ENCODE data around the gene ZNF41. TPM values are rescaled to one million over a fixed set of nuclear protein-coding genes. Genes with fewer than 3 reads are reported as not detected.

Gene ZNF41
- total RNA-seq: 10 to 100 TPM in 2 of 4 donors, 1 to 10 TPM in 2; 2.6 to 14.1 (median 9.2) TPM

DNA sequence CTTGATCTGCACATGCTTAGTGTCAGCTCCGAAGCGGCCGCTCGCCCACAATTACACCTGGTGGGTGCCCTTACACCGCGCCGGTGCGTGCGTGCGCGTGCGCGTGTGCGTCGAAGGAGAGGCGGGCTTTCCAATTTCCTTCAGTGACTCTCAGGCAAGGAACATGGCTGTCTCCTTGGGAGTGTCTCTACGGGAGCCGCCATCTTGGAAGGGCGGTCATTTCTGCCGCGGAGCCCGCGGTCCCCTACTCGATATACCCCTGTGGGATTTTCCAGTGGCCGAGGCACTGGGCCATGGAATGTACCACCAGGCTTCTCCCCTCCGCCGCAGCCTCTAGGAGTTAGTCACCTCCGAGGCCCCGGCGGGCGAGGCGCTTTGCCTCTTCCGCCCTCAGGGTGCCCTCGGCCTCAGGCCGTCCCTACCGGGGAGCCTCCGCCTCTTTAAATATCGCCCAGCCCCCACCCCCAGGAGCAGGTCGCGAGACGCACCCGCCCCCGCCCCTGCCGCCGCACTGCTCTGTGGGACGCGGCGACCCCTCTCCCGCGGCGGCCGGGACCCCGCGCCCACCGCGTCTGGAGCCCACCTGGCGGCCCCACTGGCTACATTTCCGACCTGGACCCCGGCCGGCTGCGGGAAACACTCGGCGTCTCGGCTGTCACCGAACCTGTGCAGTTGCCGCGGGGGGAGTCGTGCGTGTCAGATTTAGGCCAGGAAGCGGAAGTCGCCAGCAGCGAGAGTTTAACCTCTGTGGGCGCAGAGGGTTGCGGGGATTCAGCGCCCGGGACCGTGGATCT, at the start of gene ZNF41:
ZNF41 (minus strand) TSS at position 711 of the 794 bp plus-strand sequence. CDS start 15,741 bp downstream, outside the sequence.
- Histone ChIP-seq H3K36me3 (no peaks in the 10 kb centered on the region), H3K27ac (peak within 1 kb of the TSS; percentile 92 to 99 (median 96)), H3K4me1 (peaks cover 0 to 23% (median 0%) of the 10 kb centered on the region in 4 donors), H3K9me3 (no peaks in the 10 kb centered on the region), H3K27me3 (no peaks in the 10 kb centered on the region), H3K4me3 (peak within 1 kb of the TSS; percentile 63 to 92 (median 80))
- TF ChIP-seq POLR2A (IDR thresholded peaks at IDR 0.05) (peak; percentile 54), POLR2AphosphoS5 (IDR thresholded peaks at IDR 0.05) (peak; percentile 50 to 63 (median 56)), EP300 (IDR thresholded peaks at IDR 0.05; ENCODE audit: low read depth) (no peak)
- 35% methylated on average over 51 of the region's 77 CpGs; no CpG with 5 or more reads in 1 of the 2 donors for WGBS, 2 donors (ENCODE audit: low coverage in 1 of 2)
- peak; percentile 74 for DNase-seq
- in situ Hi-C loops (cut with MboI; ENCODE audit: low pct_ligation_motif_present in 1 of 4, low pct_unique_long_range_greater_than_20kb in 1 of 4, low sequenced_read_pairs in 3 of 4): no loop called here
- intact Hi-C loops (cut with DNase I; ENCODE audit: low total_unique reads): no loop called here

DNA sequence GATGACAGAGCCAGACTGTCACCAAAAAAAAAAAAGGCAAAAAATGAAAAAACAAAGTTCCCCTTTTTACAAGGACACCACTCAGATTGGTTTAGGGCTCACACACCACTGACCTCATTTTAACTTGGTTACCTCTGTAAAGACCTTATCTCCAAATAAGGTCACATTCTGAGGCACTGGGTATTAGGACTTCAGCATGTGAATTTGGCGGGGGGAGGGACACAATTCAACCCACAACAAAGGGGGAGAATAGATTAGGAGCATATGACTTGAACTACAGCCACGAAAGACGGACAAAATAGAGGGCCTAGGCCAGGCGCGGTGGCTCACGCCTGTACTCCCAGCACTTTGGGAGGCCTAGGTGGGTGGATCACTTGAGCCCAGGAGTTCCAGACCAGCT, 47.0 kb upstream of the ZNF41 start:
- no peak for DNase-seq
- in situ Hi-C loops (cut with MboI; ENCODE audit: low pct_ligation_motif_present in 1 of 4, low pct_unique_long_range_greater_than_20kb in 1 of 4, low sequenced_read_pairs in 3 of 4): loop anchor here in 2 of 4 donors (25.0 kb wide), 2 partner anchors 232 to 318 kb away; partner anchors contain the start of gene CDK16 (in 1 of the 2)

DNA sequence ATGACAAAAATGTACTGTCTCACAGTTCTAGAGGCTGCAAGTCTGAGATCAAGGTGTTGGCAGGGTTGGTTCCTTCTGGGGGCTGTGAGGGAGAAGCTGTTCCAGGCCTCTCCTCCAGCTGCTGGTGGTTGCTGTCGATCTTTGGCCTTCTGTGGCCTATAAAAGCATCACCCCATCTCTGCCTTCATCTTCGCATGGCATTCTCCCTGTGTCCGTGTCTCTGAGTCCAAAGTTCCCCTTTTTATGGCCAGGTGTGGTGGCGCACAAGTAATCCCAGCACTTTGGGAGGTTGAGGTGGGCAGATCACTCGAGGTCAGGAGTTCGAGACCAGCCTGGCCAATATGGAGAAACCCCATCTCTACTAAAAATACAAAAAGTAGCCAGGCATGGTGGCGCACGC, 46.5 kb upstream of the ZNF41 start:
- intact Hi-C loops (cut with DNase I; ENCODE audit: low total_unique reads) (loop anchor here (10.0 kb wide), 1 partner anchor 145 kb away; no protein-coding TSS in a partner anchor), in situ Hi-C loops (cut with MboI; ENCODE audit: low pct_ligation_motif_present in 1 of 4, low pct_unique_long_range_greater_than_20kb in 1 of 4, low sequenced_read_pairs in 3 of 4) (loop anchor here in 2 of 4 donors (10.0 to 25.0 kb wide), 3 partner anchors 233 to 335 kb away; partner anchors contain the start of genes CDK16 (in 1 of the 2) and UBA1 (in 1 of the 2))
- no peaks in the 10 kb centered on the region for H3K9me3 ChIP-seq
- H3K36me3 ChIP-seq: no peaks in the 10 kb centered on the region
- WGBS, 2 donors (ENCODE audit: low coverage in 1 of 2): 70 to 83% methylated on average over 2 to 8 of the region's 8 CpGs
- no peak overlapping the region for H3K27ac ChIP-seq
- no peak overlapping the region for H3K4me3 ChIP-seq
- no peaks in the 10 kb centered on the region for H3K27me3 ChIP-seq
- no peaks in the 10 kb centered on the region for H3K4me1 ChIP-seq
- no peak for DNase-seq
- TF ChIP-seq POLR2A (IDR thresholded peaks at IDR 0.05) (no peak), EP300 (IDR thresholded peaks at IDR 0.05; ENCODE audit: low read depth) (no peak), POLR2AphosphoS5 (IDR thresholded peaks at IDR 0.05) (no peak)
- TF ChIP-seq, protein P1, sequence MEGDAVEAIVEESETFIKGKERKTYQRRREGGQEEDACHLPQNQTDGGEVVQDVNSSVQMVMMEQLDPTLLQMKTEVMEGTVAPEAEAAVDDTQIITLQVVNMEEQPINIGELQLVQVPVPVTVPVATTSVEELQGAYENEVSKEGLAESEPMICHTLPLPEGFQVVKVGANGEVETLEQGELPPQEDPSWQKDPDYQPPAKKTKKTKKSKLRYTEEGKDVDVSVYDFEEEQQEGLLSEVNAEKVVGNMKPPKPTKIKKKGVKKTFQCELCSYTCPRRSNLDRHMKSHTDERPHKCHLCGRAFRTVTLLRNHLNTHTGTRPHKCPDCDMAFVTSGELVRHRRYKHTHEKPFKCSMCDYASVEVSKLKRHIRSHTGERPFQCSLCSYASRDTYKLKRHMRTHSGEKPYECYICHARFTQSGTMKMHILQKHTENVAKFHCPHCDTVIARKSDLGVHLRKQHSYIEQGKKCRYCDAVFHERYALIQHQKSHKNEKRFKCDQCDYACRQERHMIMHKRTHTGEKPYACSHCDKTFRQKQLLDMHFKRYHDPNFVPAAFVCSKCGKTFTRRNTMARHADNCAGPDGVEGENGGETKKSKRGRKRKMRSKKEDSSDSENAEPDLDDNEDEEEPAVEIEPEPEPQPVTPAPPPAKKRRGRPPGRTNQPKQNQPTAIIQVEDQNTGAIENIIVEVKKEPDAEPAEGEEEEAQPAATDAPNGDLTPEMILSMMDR (IDR thresholded peaks at IDR 0.05): no peak

More for the DNA sequence above, 47.0 kb upstream of the ZNF41 start:
- no peak overlapping the region for H3K4me3 ChIP-seq
- TF ChIP-seq EP300 (IDR thresholded peaks at IDR 0.05; ENCODE audit: low read depth) (no peak), POLR2AphosphoS5 (IDR thresholded peaks at IDR 0.05) (no peak), POLR2A (IDR thresholded peaks at IDR 0.05) (no peak)
- TF ChIP-seq, protein P1 (IDR thresholded peaks at IDR 0.05): no peak
- H3K9me3 ChIP-seq: no peaks in the 10 kb centered on the region
- WGBS, 2 donors (ENCODE audit: low coverage in 1 of 2): 90% methylated on average over 6 of the region's 6 CpGs; no CpG with 5 or more reads in 1 of the 2 donors
- intact Hi-C loops (cut with DNase I; ENCODE audit: low total_unique reads): no loop called here
- H3K4me1 ChIP-seq: no peaks in the 10 kb centered on the region
- no peak overlapping the region for H3K27ac ChIP-seq
- no peaks in the 10 kb centered on the region for H3K36me3 ChIP-seq
- no peaks in the 10 kb centered on the region for H3K27me3 ChIP-seq

DNA sequence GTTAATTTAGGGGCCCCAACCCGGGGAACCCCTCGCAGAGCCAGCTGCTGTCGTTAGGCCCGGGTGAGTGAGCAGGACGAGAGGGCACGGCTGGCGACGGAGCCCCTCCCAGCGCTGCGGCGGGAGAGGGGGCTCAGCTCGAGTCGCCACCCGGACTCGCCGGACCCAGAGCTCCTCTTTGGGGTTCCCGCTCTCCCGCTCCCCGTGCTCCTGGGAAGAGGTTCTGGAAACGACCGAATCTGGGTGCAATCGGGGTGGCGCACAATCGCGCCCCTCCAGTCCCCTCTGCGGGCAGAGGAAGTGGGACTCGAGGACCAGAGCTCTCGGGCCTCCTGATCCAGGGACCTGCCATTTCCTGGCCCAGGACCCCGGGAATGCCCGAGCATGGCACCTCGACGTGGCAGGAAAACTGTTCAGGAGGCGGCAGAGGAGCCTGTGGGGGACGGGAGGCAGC, 40.7 kb upstream of the ZNF41 start:
- in situ Hi-C loops (cut with MboI; ENCODE audit: low pct_ligation_motif_present in 1 of 4, low pct_unique_long_range_greater_than_20kb in 1 of 4, low sequenced_read_pairs in 3 of 4) (loop anchor here in 3 of 4 donors (10.0 to 25.0 kb wide), 3 partner anchors 136 to 336 kb away; partner anchors contain the start of gene UBA1 (in 3 of the 3)), intact Hi-C loops (cut with DNase I; ENCODE audit: low total_unique reads) (loop anchor here (10.0 kb wide), 1 partner anchor 139 kb away; no protein-coding TSS in a partner anchor)
- WGBS, 2 donors (ENCODE audit: low coverage in 1 of 2): 52% methylated on average over 33 of the region's 34 CpGs; no CpG with 5 or more reads in 1 of the 2 donors
- DNase-seq: no peak
- H3K9me3 ChIP-seq: no peaks in the 10 kb centered on the region
- peak overlapping the region in 1 of 4 donors; percentile 45 for H3K27ac ChIP-seq
- peak overlapping the region; percentile 38 to 70 (median 50) for H3K4me3 ChIP-seq
- TF ChIP-seq EP300 (IDR thresholded peaks at IDR 0.05; ENCODE audit: low read depth) (no peak), POLR2AphosphoS5 (IDR thresholded peaks at IDR 0.05) (no peak), POLR2A (IDR thresholded peaks at IDR 0.05) (no peak)
- TF ChIP-seq, protein P1 (IDR thresholded peaks at IDR 0.05): no peak
- H3K4me1 ChIP-seq: no peaks in the 10 kb centered on the region
- no peaks in the 10 kb centered on the region for H3K36me3 ChIP-seq
- no peaks in the 10 kb centered on the region for H3K27me3 ChIP-seq
